HFF-Myc (cell line): ENCODE data around the gene WSCD2.

ENCODE experiments used
- DNase-seq: peaks from one replicate; pipeline ENCODE4 v3.0.0-alpha.2; 2011; ENCODE audit warnings: low read depth; ENCODE audit errors: extremely low read depth
- H3K4me3 ChIP-seq: replicated peaks from 2 replicates; pipeline ENCODE4 v1.5.1; 2011; ENCODE audit warnings: low read depth, mild to moderate bottlenecking, control low read depth, low read length
- TF ChIP-seq, protein P1 (sequence below): IDR thresholded peaks from 2 replicates; pipeline ENCODE4 v1.5.1; 2012; ENCODE audit warnings: mild to moderate bottlenecking, low read depth, low read length, control low read depth; ENCODE audit errors: missing control alignments

WSCD2 gene

DNA sequence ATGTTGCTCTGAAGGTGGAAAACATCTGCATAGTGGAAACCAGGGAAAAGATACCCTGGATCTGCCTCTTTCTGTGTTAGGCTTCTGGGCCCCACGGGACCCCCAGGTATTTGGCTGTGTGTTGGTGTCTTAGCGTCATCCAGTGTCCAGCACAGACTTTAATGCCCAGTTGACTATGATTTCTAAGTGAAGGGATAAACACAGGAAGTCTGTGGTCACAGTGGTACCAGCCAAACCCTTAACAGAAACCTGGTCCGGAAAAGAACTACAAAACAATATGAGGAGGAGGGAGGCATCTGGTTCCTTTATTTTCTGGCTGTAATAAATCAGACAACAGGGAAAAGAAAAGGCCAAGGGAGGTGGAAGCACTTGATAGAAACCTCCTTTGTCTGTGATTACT is 153.6 kb downstream of the WSCD2 start:
- TF ChIP-seq, protein P1, sequence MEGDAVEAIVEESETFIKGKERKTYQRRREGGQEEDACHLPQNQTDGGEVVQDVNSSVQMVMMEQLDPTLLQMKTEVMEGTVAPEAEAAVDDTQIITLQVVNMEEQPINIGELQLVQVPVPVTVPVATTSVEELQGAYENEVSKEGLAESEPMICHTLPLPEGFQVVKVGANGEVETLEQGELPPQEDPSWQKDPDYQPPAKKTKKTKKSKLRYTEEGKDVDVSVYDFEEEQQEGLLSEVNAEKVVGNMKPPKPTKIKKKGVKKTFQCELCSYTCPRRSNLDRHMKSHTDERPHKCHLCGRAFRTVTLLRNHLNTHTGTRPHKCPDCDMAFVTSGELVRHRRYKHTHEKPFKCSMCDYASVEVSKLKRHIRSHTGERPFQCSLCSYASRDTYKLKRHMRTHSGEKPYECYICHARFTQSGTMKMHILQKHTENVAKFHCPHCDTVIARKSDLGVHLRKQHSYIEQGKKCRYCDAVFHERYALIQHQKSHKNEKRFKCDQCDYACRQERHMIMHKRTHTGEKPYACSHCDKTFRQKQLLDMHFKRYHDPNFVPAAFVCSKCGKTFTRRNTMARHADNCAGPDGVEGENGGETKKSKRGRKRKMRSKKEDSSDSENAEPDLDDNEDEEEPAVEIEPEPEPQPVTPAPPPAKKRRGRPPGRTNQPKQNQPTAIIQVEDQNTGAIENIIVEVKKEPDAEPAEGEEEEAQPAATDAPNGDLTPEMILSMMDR = no peak
- DNase-seq = no peak
- H3K4me3 ChIP-seq = no peak overlapping the region

DNA sequence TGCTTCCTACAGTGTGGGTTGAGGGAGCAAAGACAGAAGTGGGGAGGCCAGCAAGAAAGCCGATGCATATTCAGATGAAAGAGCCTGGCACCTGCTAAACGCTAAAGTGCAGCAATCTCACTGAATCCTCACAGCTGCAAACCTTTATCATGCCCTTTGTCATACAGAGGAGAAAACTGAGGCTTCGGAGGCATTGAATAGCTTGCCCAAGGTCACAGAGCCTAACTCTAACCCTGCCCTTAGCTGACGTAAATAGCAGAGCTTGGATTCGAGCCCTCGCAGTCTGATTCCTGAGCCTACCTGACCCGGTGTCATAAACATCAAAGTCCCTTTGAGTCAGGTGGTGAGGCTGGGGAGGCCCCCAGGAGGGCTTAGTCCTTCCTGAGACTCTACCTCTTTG is 155.1 kb downstream of the WSCD2 start:
- DNase-seq = no peak
- no peak overlapping the region for H3K4me3 ChIP-seq
- TF ChIP-seq, protein P1 = no peak

DNA sequence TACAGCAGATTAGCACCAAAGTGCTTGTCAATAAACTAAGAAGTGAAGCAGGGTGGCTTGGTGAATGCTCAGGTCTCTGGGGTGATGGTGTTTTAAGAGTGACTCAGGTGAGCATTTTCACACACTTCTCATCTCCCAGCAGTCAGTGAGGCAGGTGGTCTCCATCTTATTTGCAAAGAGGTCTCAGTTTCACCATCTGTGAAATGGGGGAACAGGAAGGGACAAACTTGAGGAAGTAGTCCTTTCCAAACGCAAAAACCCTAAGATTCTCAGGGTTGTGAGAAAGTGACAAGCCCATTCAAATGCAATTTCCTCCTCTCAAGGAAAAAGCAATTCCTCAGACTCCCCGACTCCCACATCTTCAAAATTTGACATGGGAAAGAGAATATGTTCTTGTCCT is 155.9 kb downstream of the WSCD2 start:
- TF ChIP-seq, protein P1 = no peak
- no peak for DNase-seq
- no peak overlapping the region for H3K4me3 ChIP-seq

DNA sequence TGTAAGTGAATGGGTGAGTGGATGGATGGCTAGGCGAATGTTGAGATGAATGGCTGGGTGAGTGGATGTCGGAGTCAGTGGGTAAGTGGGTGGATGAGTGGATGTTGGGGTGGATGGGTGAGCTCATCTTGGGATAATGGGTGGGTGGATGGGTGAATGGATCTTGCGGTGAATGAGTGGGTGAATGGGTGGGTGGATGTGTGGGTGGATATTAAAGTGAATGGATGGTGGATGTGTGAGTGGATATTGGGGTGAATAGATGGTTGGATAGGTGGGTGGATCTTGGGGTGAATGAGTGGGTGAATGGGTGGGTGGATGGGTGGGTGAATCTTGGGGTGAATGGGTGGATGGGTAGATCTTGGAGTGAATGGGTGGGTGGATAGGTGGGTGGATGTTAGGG is 158.1 kb downstream of the WSCD2 start:
- H3K4me3 ChIP-seq = no peak overlapping the region
- TF ChIP-seq, protein P1 = no peak
- DNase-seq = no peak

DNA sequence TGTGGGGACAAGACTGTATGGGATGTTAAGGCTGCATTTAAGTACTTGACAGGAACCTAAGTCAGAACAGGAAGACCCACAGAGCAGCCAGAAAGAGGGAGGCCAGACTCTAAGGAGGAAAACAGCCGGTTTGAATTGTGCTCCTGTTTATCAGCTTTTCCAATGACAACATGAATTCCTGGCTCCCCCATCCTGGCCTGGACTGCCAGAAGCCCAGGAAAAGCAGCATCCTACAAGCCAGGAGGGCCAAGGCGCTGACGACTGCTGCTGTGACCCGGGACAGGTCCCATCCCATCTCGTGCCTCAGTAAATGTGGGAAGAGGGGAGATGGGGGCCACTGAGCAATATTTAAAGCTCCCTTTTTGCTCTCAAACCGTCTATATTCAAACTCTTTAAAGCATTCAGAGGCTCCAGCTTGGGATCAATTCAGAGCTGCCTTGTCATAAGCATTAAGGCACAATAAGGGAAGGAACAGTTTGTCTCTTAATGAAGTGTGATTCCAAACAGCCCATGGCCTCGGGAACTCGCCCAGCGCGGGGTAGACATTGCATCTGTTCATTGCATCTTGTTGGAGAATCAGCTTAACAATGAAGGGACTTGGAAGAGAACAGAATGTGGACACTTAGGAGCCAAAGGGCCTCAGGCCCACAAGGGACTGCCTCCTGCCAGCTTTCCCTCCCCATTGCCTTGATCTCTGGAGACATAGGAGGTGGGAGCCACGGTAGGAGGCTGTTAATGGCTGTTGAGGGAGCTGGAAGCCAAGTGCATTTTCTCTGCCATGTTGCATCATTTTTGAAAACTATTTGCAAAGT is 160.5 kb downstream of the WSCD2 start:
- no peak for DNase-seq
- TF ChIP-seq, protein P1 = no peak
- no peak overlapping the region for H3K4me3 ChIP-seq

DNA sequence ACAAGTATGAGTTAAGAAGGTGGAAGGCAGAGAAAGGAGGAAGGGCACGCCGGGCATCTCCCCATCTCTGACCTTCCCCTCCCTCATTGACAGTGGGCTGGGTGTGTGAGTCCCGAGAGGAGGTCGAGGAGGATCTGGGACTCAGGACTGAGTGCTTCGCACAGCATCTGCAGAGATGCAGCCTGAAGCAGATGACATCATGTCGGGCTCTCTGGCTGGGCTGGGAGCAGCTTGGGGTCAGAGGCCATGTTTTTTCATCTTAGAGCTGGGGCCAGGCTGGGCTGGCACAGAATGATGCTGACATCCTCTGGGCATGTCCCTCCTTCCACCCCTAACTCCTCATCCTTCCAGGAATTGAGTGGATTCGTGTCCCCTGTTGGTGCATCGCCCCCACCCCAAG is 166.6 kb downstream of the WSCD2 start:
- no peak for DNase-seq
- TF ChIP-seq, protein P1 = no peak
- H3K4me3 ChIP-seq = no peak overlapping the region

DNA sequence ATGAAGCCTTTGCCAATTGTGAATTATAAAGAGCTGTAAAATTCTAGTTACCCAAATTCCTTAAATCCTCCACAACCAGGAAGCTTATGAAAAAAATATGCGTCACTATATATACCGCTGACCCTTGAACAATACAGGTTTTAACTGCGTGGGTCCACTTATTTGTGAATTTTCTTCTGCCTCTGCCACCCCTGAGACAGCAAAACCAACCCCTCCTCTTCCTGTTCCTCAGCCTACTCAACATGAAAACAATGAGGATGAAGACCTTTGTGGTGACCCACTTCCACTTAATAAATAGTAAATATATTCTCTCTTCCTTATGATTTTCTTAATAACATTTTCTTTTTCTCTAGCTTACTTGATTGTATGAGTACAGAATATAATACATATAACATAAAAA is 167.9 kb downstream of the WSCD2 start:
- no peak overlapping the region for H3K4me3 ChIP-seq
- no peak for DNase-seq
- TF ChIP-seq, protein P1 = no peak
